Measurements from ENCODE around the gene MYO5B.

The MYO5B gene

DNA sequence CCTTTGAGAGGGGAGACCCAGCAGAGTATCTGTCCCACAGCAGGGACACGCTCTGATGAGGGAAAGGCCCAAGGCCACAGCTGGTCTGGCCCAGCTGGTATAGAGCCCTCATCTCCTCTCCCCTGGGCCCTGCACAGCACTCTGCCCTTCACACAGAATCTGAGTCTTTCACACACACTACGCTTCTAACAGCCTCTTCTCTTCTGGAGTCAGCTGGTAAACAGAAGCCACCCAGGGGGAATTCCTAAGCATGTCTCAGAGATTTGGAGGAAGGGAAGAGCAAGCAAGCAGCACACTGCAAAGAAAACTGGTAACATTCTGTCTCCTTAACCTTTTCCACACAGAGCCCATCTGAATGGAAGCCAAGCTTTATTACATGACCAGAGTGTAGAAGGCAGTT is 260.5 kb downstream of the MYO5B start:
- Mint-ChIP-seq H3K4me1 (peaks cover 4% of the 10 kb centered on the region), H3K27ac (no peak overlapping the region)
- TF ChIP-seq, protein P1, sequence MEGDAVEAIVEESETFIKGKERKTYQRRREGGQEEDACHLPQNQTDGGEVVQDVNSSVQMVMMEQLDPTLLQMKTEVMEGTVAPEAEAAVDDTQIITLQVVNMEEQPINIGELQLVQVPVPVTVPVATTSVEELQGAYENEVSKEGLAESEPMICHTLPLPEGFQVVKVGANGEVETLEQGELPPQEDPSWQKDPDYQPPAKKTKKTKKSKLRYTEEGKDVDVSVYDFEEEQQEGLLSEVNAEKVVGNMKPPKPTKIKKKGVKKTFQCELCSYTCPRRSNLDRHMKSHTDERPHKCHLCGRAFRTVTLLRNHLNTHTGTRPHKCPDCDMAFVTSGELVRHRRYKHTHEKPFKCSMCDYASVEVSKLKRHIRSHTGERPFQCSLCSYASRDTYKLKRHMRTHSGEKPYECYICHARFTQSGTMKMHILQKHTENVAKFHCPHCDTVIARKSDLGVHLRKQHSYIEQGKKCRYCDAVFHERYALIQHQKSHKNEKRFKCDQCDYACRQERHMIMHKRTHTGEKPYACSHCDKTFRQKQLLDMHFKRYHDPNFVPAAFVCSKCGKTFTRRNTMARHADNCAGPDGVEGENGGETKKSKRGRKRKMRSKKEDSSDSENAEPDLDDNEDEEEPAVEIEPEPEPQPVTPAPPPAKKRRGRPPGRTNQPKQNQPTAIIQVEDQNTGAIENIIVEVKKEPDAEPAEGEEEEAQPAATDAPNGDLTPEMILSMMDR (IDR thresholded peaks at IDR 0.05; ENCODE audit: unreplicated experiment in 3 of 3) = no peak

DNA sequence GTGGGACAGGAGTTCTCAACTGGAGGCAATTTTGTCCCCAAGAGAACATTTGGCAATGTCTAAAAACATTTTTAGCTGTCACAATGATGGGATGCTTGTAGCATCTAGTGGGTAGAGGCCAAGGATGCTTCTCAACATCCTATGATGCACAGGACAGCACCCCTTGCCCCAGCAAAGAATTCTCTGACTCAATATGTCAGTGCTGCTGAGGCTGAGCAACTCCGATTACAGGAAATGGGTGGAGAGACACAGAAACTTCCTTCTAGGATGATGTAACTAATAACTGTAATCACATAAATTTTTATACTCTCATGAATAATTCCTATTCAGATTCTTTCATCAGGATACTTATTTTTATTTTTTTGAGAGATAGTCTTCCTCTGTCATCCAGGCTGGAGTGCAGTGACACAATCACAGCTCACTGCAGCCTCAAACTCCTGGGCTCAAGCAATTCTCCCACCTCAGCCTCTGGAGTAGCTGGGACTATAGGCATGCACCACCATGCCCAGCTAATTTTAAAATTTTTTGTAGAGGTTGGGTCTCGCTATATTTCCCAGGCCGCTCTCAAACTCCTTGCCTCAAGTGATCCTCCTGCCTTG is 261.3 kb downstream of the MYO5B start:
- peaks cover 4% of the 10 kb centered on the region for H3K4me1 Mint-ChIP-seq
- H3K27ac Mint-ChIP-seq = no peak overlapping the region
- H3K9me3 Mint-ChIP-seq = no peaks in the 10 kb centered on the region
- no peak overlapping the region for H3K4me3 Mint-ChIP-seq
- no peaks in the 10 kb centered on the region for H3K36me3 Mint-ChIP-seq (ENCODE audit: low read depth)
- TF ChIP-seq, protein P1 (IDR thresholded peaks at IDR 0.05; ENCODE audit: unreplicated experiment in 3 of 3) = no peak
- H3K27me3 Mint-ChIP-seq (ENCODE audit: low read depth) = peaks cover 4% of the 10 kb centered on the region

More for the DNA sequence above, 260.5 kb downstream of the MYO5B start:
- peaks cover 4% of the 10 kb centered on the region for H3K27me3 Mint-ChIP-seq (ENCODE audit: low read depth)
- H3K36me3 Mint-ChIP-seq (ENCODE audit: low read depth) = no peaks in the 10 kb centered on the region
- no peak overlapping the region for H3K4me3 Mint-ChIP-seq
- H3K9me3 Mint-ChIP-seq = no peaks in the 10 kb centered on the region

DNA sequence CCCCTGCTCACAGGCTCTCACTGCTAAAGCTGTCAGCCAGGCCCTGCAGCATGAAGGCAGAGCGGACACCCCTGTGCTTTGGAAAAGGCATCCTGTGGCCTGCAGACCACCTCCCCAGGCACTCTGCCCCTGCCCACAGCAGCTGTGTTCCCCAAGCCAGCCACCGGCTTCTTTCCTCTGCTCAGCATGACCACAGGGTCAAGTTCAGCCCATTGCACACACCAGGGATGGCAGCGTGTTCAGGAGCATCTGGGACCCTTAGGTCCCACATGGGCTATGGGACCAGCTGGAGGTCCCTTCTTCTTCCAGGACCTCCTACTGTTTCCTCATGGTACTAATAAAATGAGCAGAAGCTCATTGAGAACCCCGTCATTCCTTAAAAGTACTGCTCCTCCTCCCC is 263.2 kb downstream of the MYO5B start:
- peaks cover 4% of the 10 kb centered on the region for H3K4me1 Mint-ChIP-seq
- H3K27ac Mint-ChIP-seq = no peak overlapping the region
- H3K4me3 Mint-ChIP-seq = no peak overlapping the region
- H3K36me3 Mint-ChIP-seq (ENCODE audit: low read depth) = peaks cover 3% of the 10 kb centered on the region
- H3K9me3 Mint-ChIP-seq = no peaks in the 10 kb centered on the region
- TF ChIP-seq, protein P1 (IDR thresholded peaks at IDR 0.05; ENCODE audit: unreplicated experiment in 3 of 3) = no peak
- H3K27me3 Mint-ChIP-seq (ENCODE audit: low read depth) = peaks cover 4% of the 10 kb centered on the region

DNA sequence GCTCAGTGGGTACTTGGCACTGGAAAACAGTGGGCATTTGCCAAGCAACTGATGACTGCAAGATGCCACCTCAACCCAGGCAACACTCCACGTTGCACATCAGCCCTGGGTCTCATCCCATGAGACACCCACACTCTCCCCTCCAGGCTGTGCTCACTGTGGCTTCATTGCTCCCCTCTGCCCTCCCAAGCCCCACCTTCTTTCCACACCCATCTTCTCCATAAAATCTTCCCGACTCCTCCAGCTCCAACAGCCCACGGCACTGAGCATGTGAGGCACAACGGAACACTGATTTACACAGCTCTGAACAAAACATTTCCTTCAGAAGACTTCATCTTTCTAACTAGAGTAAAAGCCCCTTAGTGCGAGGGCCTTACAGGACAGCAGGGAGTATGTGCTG is 263.8 kb downstream of the MYO5B start:
- peaks cover 4% of the 10 kb centered on the region for H3K27me3 Mint-ChIP-seq (ENCODE audit: low read depth)

DNA sequence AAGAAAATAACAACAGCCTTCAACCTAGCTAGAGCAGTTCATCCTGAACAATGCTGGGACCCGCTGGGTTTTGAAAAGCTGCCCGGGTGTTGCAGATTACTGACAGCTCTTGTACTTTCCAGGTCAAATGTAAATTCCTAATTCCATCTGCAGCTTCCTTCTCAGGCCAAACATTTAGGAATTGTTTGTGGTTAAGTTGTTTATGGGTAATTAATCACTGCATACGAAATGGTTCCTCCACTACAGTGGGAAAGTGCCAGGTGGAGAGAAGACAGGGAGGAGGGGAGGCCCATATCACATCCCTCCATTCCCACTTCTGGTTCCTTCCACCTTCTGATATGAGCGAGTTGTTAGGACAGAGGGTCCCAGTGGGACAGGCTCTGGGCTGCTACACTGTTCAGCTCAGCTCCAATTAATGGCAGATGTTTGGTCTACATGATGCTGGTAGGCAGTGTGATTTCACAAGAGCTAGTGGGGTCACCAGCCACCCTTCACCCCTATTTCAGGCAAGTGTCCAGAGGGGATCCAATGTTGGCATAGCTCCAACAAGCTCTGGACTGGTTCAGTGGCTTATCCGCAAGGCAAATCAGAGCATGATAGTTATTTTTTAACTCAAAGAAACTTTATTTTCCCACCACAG is 268.7 kb downstream of the MYO5B start:
- H3K27ac Mint-ChIP-seq = peak overlapping the region in 2 of 3 experiments; percentile 58 to 84
- no peak overlapping the region for H3K4me3 Mint-ChIP-seq
- H3K36me3 Mint-ChIP-seq (ENCODE audit: low read depth) = peaks cover 14% of the 10 kb centered on the region
- H3K4me1 Mint-ChIP-seq = peaks cover 46% of the 10 kb centered on the region
- TF ChIP-seq, protein P1 (IDR thresholded peaks at IDR 0.05; ENCODE audit: unreplicated experiment in 3 of 3) = no peak
- H3K9me3 Mint-ChIP-seq = no peaks in the 10 kb centered on the region
- H3K27me3 Mint-ChIP-seq (ENCODE audit: low read depth) = peaks cover 2% of the 10 kb centered on the region

More for the DNA sequence above, 263.8 kb downstream of the MYO5B start:
- Mint-ChIP-seq H3K27ac (no peak overlapping the region), H3K4me3 (no peak overlapping the region), H3K9me3 (no peaks in the 10 kb centered on the region), H3K36me3 (ENCODE audit: low read depth) (peaks cover 9% of the 10 kb centered on the region), H3K4me1 (peaks cover 9% of the 10 kb centered on the region)
- TF ChIP-seq, protein P1 (IDR thresholded peaks at IDR 0.05; ENCODE audit: unreplicated experiment in 3 of 3) = no peak
